HPDE6-E6E7 (cell line): Measurements from ENCODE around the gene TOGARAM2.
"Not testable (repeated sequence)": the region's sequence is repeated elsewhere in the genome, so short reads cannot be mapped to it uniquely, and the experiment has no call there.

ENCODE experiments used
- DNase-seq: peaks from one replicate; pipeline ENCODE4 v3.0.0; 2011; ENCODE audit warnings: missing footprints; ENCODE audit errors: extremely low spot score

TOGARAM2 gene

GRCh38 chr2:28977176-28977875 is 3.8 kb upstream of the TOGARAM2 start:
- DNase-seq, result no peak

GRCh38 chr2:28978001-28978400 is 3.1 kb upstream of the TOGARAM2 start:
- not testable (repeated sequence) for DNase-seq

GRCh38 chr2:28978606-28979005 is 2.5 kb upstream of the TOGARAM2 start:
- no peak for DNase-seq

GRCh38 chr2:28979041-28979440 is 2.1 kb upstream of the TOGARAM2 start:
- DNase-seq, result no peak

GRCh38 chr2:28979576-28980366 is 1.3 kb upstream of the TOGARAM2 start:
- no peak for DNase-seq

- DNase-seq, result no peak
These were observed 606 bp upstream of the TOGARAM2 start for GRCh38 chr2:28980368-28981015.

- DNase-seq, result no peak
These were observed 700 bp downstream of the TOGARAM2 start for GRCh38 chr2:28981620-28982376.

GRCh38 chr2:28982381-28982950 is 1.4 kb downstream of the TOGARAM2 start:
- no peak for DNase-seq

- no peak for DNase-seq
These were observed 5.3 kb downstream of the TOGARAM2 start for GRCh38 chr2:28986429-28986828.

GRCh38 chr2:28989973-28990372 is 8.9 kb downstream of the TOGARAM2 start:
- DNase-seq, result no peak

- no peak for DNase-seq
These were observed 9.3 kb downstream of the TOGARAM2 start for GRCh38 chr2:28990445-28990844.

GRCh38 chr2:28991021-28991420 is 9.9 kb downstream of the TOGARAM2 start:
- no peak for DNase-seq

- DNase-seq, result no peak
These were observed 10.4 kb downstream of the TOGARAM2 start for GRCh38 chr2:28991460-28991859.

GRCh38 chr2:28993206-28993960 is 12.3 kb downstream of the TOGARAM2 start:
- peak; percentile 41 for DNase-seq

- DNase-seq, result no peak
These were observed 13.0 kb downstream of the TOGARAM2 start for GRCh38 chr2:28994074-28994473.

GRCh38 chr2:28994679-28995078 is 13.6 kb downstream of the TOGARAM2 start:
- no peak for DNase-seq

- no peak for DNase-seq
These were observed 15.0 kb downstream of the TOGARAM2 start for GRCh38 chr2:28995765-28996750.

GRCh38 chr2:28997237-28997846 is 16.2 kb downstream of the TOGARAM2 start:
- no peak for DNase-seq
